HG03520 (cell line): Measurements from ENCODE around the gene TM9SF3.

ENCODE experiments used
- ATAC-seq: cut with Tn5 transposase; IDR thresholded peaks from one replicate; pipeline ENCODE4 v1.9.1; 2021; ENCODE audit warnings: mild to moderate bottlenecking, moderate library complexity; ENCODE audit not compliant: unreplicated experiment

TM9SF3 gene

GRCh38 chr10:96586419-96587263 lies at the start of gene TM9SF3:
Gene TM9SF3, minus strand, starts transcription at chr10:96587012. Its CDS starts 177 bp downstream, at chr10:96586835.
- peak; percentile 69 for ATAC-seq

- no peak for ATAC-seq
These were observed 49.7 kb upstream of the TM9SF3 start for GRCh38 chr10:96636551-96636950.

- no peak for ATAC-seq
These were observed 46.3 kb upstream of the TM9SF3 start for GRCh38 chr10:96632974-96633710.

GRCh38 chr10:96627292-96627691 lies 40.5 kb upstream of the TM9SF3 start:
- no peak for ATAC-seq

- ATAC-seq: no peak
These were observed 40.0 kb upstream of the TM9SF3 start for GRCh38 chr10:96626795-96627194.

- no peak for ATAC-seq
These were observed 38.4 kb upstream of the TM9SF3 start for GRCh38 chr10:96625173-96625572.

GRCh38 chr10:96622013-96622787 lies 35.4 kb upstream of the TM9SF3 start:
- no peak for ATAC-seq

- no peak for ATAC-seq
These were observed 33.3 kb upstream of the TM9SF3 start for GRCh38 chr10:96619796-96620773.

- no peak for ATAC-seq
These were observed 32.3 kb upstream of the TM9SF3 start for GRCh38 chr10:96619120-96619519.

- ATAC-seq: no peak
These were observed 31.8 kb upstream of the TM9SF3 start for GRCh38 chr10:96618653-96619052.

- no peak for ATAC-seq
These were observed 30.1 kb upstream of the TM9SF3 start for GRCh38 chr10:96616961-96617360.

GRCh38 chr10:96614515-96614914 lies 27.7 kb upstream of the TM9SF3 start:
- ATAC-seq: no peak

GRCh38 chr10:96613576-96613975 lies 26.8 kb upstream of the TM9SF3 start:
- ATAC-seq: no peak

- ATAC-seq: no peak
These were observed 25.4 kb upstream of the TM9SF3 start for GRCh38 chr10:96612055-96612830.

- no peak for ATAC-seq
These were observed 24.0 kb upstream of the TM9SF3 start for GRCh38 chr10:96610817-96611216.

- ATAC-seq: no peak
These were observed 22.7 kb upstream of the TM9SF3 start for GRCh38 chr10:96609510-96609909.

- ATAC-seq: no peak
These were observed 22.0 kb upstream of the TM9SF3 start for GRCh38 chr10:96608805-96609204.

- no peak for ATAC-seq
These were observed 21.4 kb upstream of the TM9SF3 start for GRCh38 chr10:96608262-96608661.

GRCh38 chr10:96606946-96607345 lies 20.1 kb upstream of the TM9SF3 start:
- ATAC-seq: no peak
